H1 (cell line): ENCODE data around the gene FAM210A. TPM values are rescaled to one million over a fixed set of nuclear protein-coding genes. Genes with fewer than 3 reads are reported as not detected.

Experiments used
- EP300 ChIP-seq, 2 experiments: IDR thresholded peaks; 1 replicate in 1 of 2; 2 replicates in 1 of 2; pipeline ENCODE4 v1.6.1; 2011 to 2012; ENCODE audit warnings: low read depth in 2 of 2, low read length in 2 of 2, mild to moderate bottlenecking in 2 of 2, borderline replicate concordance in 1 of 2, inconsistent platforms in 1 of 2, moderate library complexity in 1 of 2
- TAF1 ChIP-seq: IDR thresholded peaks from 2 replicates; pipeline ENCODE4 v1.6.1; 2011; ENCODE audit warnings: mild to moderate bottlenecking, low read depth, low read length
- TEAD4 ChIP-seq: IDR thresholded peaks from 2 replicates; pipeline ENCODE4 v1.6.1; 2012; ENCODE audit warnings: low read depth, low read length, inconsistent platforms, mixed read lengths
- polyA plus RNA-seq, 7 experiments: library from polyadenylated mRNA; depleted of rRNA in 3 of 7; stranded (reverse) in 5 of 7; unstranded in 2 of 7; fragments of >200 nt in 5 of 7; fragments of 200-250 nt in 2 of 7; gene quantifications; 1 replicate in 5 of 7; 2 replicates in 1 of 7; 4 replicates in 1 of 7; pipeline versions ENCODE4 v1.2.1 to v1.2.3, GENCODE V29; 2011 to 2013; ENCODE audit warnings: missing spikeins in 2 of 7, mixed read lengths in 2 of 7
- total RNA-seq: library from RNA; stranded (reverse); fragmentation: NEBNext Ultra II Directional; extraction: Animal tissue kit (Norgen Biotek cat#: 25700); gene quantifications from 2 replicates; pipeline ENCODE4 v1.2.1, GENCODE V29; 2021

Gene FAM210A
- total and polyA plus RNA-seq, 2 of the 8 experiments (the other 6 are each of a cell fraction or from before 2014, with no cell fraction given), result 8.2 to 25.4 TPM

GRCh38 chr18:13715330-13715729 is 11.0 kb downstream of the FAM210A start (continued):
- no peak for TF ChIP-seq TEAD4
- no peak for TF ChIP-seq TAF1
- no peak for TF ChIP-seq EP300 (IDR thresholded peaks at IDR 0.05; ENCODE audit: borderline replicate concordance in 1 of 2, low read depth in 2 of 2, low read length in 2 of 2)
